CD4-positive, alpha-beta T cell treated with Interleukin-12 subunit alpha and Interleukin-12 subunit beta, for 1 hour (primary cell): ENCODE measurements around the gene KIF7.

ENCODE experiments used
- DNase-seq: peaks from one replicate; pipeline ENCODE4 v3.0.0-alpha.2; 2020

KIF7 gene

DNA sequence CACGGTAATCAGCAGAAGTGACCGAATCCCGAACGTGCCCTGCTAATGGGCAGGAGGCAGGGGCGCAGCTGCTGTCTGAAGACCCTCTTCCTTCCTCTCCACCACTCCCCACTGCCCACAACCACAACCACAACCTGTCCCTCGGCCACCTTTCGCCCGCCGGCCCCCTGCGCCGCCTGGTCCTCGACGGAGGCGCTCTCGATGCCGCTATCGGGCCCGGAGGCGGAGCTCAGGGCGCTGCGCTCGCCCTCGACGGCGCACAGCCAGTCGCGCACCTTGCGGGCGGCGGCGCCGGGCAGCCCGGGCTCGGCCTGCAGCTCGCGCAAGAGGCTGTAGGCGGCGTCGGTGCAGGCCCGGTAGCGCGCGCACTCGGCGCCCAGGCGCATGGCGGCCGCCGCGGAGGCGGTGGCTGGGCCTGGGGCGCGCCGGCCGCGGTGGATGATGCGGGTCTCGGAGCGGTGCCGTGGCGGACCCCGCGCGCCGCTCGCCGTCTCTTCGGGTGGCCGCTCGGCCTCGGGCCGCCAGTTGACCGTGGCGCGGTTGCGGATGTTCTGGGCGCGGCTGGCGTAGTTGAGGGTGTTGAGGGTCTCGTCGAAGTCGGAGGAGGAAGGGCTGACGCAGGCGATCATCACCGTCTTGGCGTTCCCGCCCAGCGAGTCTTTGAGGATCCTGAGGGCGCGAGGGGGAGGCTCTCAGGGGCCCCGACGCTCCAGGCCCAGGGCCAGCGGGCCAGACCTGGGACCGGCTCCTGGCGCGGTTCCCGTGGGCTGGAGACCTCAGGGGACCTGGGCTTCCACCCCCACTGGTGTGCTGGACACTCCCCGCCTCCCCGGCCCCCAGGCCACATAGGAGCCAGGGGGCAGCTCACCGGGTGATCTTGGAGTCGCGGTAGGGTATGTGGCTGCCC, 6.9 kb downstream of the KIF7 start:
- DNase-seq = no peak

DNA sequence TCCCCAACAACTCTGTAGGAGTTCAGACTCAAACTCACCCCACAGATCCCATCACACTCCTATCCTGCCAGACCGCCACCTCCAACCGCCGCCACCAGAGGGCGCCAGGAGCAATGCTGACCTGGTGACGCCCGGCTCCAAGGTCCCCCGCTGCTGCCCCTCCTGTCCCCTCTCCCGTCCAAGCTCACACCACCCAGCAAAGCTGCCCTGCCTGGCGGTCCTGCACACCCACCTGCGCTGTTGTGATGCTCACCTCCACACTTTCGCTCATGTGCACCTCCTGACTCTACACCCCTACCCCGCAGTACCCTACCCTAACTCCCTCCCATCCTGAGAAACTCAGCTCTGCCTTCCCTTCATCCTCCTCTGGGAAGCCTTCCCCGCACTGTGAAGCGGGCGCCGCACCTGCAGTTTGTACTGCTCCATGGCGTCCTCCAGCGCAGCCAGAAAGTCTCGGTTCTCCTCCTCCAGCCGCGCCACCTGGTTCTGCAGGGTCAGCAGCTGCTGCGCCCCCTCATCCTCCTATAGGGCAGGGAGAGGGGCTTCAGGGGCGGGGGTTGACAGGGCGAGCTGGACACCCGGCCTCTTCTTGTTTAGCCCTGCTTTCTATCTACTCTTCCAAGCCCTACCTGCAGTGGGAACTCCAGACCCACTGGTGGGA, 7.9 kb downstream of the KIF7 start:
- DNase-seq = peak; percentile 47

DNA sequence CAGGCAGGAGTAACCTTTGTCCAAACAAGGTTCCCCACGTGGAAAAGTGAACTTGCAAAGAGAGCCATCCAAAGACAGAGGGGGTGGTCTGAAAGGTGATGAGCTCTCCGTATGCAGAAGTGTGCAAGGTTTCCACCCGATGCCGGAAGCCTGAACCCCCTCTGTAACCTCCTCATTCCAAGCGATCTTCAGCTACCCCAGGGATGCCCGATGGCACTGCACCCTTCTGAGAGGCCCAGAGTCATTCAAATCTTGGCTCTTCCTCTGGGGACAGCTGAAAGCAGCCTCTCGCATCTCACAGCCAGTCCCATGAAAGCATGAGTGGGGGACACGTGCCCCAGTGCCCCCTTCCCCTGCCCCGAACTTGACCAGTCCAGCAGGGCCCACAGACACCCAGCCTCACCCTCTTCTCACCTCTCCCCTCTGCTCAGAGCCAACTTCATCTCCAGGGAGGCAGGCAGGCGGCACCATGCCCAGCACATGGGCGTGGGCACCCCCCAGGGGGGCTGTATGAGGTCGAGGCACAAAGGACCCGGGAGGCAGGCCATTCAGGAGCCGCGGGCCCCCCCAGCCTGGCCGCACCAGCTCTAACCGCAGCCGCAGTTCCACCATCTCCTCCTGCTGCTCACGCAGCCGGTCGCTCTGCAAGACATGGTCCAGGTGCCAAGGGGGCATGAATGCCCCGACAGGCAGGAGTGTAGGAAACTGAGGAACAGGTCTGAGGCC, 8.7 kb downstream of the KIF7 start:
- DNase-seq = no peak

DNA sequence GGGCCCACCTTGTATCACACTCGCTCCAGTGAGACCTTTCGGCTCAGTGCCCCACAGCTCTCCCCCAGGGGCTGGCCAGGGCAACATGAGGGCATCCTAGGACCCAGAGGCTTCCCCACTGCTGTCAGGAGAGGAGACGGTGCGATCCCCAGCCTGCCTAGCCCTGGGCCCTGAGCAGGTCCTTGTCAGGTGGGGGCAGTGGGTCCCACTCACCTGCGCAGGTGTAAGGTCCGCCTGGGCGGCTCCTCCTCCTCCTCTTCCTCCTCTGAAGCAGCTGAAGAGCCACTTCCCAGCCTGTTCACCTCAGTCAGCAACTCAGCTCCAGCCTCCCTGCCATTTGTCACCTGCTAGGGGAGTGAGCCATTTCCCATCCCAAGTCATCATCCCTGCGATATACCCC, 9.6 kb downstream of the KIF7 start:
- DNase-seq = no peak

DNA sequence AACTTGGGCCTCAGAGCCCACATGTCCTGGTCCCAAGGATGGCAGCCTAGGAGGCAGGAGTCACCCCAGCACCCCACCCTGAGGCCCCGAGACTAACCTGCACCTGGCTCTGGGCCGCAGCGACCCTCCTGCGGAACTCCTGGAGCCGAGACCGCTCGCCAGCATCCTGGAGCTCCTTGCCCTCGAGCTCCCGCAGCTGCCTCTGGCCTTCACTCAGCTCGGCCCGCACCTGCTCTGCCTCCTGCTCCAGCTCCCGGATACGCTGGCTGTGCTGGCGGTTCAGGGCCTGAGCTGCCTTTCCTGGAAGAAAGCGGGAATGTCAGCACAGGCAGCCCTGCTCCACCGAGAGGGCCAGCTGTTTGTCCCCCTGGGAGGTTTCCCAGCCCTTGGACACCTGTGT, 13.2 kb downstream of the KIF7 start:
- DNase-seq = no peak

DNA sequence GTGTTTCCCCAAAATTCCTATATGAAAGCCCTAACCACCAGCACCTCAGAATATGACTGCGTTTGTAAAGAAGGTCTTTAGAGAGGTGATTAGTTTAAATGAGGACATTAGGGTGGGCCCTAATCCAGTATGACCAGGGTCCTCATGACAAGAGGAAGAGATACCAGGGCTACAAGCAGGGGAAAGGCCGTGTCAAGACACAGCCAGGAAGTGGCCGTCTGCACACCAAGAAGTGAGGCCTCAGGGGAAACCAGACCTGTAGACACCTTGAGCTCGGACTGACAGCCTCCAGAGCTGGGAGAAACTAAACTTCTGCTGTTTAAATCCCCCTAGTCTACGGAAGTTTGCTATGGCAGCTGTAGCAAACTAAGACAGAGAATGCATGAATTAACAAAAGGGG, 14.2 kb downstream of the KIF7 start:
- no peak for DNase-seq

DNA sequence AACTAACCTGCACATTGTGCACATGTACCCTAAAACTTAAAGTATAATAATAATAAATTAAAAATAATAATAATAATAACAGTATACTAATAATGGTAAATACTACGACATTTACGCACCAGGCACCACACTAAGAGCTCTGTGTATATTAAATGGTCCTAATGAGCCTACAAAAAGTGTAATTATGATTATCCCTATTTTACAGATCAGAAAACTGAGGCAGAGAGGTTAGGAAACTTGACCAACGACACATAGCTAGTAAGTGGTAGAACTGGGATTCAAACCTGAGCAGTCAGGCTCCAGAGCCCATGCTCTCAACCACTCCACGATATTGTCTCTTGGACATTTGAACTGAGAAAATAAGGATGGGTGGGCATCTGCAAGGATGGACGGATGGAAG, 15.0 kb downstream of the KIF7 start:
- DNase-seq = no peak

DNA sequence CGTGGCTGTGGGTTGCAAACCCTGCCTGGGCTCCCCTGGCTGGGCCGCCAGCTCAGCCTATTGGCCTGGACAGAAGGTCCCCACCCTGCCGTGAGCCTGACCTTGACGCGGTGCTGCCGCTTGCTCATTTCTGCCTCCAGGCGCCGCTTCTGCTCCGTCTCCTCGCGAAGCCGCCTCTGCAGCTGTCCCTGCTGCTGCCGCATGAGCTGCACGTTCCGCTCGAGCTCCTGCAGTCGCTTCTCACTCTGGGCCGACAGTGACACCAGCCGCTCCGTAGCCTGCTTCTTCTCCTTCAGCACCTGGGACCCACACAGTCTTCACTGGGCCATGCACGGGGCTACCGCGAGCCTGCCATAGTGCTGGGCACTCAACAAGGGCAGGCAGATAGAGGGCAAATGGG, 21.7 kb downstream of the KIF7 start:
- DNase-seq = no peak

DNA sequence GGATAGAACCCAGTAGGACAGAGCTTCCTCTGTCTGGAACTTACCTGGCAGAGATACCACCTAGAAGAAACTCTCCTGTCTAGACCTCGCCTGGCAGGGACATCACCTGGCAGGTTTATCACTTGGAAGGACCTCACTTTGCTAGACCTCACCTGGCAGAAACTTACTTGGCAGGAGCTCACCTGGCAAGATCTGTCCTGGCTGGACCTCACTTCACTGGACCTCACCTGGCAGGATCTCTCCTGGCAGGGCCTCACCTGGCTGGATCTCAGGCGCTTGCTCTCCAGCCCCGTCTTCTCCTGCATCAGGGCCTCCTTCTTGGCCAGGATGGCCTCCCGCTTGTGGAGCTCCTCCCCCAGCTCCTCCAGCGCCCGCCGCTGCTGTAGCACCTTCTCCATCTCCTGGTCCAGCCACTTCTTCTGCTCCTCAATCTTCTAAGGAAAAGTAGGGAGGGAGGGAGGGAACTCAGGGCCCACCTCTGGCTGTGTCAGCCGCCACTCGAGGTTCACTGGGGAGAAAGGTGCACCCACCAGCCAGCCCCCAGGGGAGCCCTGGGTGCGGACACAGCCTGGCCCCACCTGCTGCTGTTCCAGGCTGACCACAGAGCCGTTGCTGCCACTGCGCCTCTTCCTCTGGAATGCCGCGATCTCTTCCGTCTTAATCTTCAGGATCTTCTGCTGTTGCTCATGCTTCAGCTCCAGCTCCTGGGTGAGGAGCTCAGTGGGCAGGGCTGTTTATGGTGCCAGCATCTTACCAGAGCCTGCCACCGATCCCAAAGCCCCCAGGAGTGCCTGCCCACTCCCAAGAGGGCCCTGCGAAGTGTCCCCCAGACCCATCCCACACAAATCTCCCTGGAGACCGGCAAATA, 22.5 kb downstream of the KIF7 start:
- DNase-seq = no peak

DNA sequence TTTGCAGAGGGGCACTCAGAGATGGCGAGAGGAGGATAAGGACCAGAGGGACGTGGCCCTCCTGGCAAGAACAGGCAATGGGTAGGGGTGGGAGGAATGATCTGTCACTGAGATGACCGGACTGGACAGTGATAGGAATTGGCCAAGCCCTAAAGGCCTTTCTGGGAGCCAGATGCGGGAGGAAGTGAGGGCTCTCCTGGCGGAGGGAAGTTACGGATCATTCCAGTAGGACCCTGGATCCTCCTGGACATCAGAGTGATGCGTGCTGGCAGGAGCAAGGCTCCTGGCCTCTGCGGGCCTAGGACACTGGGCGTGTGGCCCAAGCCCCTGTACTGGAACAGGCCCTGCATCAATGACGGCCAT, 23.4 kb downstream of the KIF7 start:
- no peak for DNase-seq

DNA sequence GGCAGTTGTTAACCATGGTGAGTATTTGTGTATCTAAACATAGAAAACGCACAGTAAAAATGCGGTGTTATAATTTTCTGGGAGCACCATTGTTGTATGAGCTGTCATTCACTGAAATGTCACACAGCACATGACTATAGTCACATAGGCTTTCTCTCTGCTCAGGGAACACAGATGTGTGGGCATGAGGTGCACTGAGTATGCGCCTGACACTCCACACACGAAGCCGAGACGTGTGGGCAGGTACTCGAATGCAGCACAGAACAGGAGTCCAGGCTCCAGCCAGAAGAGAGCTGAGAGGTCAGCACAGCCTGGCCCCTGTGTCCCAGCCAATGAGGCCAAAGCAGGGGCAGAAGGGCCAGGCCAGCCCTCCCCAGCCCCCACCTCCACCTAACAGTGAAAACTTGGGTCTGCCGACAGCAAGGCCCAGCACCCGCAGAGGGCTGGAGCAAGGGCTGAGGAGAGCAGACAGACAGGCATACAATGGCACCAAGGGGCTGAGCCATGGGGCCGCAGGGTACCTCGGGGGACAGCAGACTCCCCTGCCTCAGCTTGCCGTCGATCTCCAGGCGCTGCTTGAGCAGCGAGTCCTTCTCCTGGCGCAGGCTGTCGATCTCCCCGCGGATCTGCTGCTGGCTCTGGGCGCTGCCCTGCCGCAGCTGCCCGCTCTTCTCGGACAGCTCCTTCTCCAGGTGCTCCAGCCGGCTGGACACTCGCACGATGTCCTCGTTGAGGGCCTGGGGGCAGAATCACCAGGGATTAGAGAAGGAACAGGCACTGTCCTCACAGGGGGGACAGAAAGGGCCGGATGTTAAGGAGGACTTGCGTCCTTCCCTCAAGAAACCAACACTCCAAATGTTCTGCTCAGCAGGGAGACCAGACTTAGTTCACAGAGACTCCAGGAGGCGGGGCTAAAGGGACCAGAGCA, 24.0 kb downstream of the KIF7 start:
- no peak for DNase-seq

DNA sequence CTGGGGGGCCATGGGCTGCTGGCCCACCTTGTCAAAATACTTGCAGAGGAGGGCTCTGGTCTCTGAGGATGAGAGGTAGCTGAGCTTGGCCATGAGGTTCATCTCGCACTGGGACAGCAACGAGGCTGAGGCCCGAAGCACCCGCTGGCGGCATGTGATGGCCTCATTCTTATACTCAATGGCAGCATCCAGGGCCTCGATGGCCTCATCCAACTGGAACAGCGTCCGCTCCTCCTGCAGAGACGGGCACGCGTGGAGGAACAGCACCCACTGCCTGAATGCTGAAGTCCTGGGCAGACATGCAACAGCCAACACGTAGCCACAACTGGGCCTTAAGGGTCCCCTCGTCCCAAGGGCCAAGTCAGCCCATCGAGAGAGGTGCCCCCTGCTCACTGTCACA, 25.0 kb downstream of the KIF7 start:
- no peak for DNase-seq

DNA sequence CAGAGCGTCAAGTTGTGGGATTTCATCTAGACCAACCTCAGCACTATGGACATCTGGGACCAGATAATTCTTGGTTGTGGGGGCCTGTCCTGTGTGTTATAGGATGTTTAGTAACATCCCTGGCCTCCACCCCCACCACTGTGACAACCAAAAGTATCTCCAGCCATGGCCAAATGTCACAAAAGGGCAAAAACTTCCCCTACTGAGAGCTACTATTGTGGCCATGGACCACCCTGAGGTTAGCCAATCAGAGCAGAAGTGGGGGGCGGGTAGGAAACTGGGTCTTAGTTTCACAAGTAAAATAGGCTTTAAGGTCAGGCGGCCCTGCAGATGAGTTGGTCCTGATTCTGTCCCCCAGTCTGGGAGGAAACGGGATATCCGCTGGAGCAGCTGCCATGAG, 25.4 kb downstream of the KIF7 start:
- DNase-seq = no peak

DNA sequence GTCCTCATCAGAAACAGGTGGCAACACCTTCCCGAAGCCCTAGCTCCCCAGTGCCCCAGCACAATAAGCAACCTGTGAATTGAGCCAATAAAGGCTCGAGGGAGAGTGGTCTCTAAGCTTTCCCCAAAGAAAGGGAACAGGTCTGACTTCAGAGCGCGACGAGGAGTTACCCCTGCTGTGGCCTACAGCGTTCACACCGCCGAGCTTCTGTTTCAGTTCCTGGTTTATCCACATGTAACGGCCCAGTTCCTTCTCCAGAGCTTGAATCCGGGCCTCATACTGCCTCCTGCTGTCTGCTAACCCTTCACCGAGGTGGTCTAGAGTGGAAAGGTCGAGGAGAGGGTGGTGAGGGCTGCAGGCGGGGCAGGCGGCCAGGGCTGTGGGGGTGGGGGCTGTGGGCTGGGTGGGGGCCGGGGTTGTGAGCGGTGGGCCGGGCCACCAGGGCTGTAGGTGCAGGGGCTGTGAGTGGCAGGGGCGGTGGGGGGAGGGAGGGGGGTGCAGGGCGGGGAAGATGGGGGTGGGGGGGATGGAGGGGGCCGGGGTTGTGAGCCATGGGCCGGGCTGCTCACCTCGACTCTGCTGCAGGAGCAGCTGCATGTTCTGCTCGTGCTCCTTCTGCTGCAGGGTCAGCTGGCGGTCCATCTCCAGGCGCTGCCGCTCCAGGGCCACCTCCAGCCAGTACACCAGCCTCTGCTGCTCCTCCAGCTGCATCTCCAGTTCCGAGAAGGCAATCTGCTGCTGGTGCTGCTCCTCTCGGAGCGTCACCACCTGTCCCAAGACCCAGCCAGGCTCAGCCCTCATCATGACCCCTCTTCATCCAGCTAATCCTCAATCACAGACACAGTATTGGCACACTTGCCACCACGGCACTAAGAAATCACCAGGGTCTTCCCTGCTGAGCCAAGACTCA, 26.2 kb downstream of the KIF7 start:
- no peak for DNase-seq

DNA sequence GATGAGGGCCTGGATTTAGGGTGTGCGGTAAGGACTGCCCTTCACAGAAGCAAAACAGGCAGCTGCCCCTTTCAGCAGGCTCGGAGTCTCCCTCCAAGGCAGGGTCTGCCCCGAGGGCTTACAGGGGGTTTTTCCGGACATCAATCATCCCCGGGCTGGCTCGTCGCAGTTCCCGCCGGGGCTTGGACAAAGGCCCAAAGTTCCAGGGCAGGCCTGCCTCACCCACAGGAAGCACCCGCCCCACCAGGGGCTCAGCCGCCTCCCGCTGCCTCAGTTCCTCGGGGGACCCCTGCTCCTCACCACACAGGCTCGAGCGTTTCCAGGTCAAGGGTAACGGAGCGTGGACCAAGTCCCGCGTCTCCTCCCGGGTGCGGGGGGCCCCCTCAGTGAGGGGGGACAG, 27.0 kb downstream of the KIF7 start:
- no peak for DNase-seq

DNA sequence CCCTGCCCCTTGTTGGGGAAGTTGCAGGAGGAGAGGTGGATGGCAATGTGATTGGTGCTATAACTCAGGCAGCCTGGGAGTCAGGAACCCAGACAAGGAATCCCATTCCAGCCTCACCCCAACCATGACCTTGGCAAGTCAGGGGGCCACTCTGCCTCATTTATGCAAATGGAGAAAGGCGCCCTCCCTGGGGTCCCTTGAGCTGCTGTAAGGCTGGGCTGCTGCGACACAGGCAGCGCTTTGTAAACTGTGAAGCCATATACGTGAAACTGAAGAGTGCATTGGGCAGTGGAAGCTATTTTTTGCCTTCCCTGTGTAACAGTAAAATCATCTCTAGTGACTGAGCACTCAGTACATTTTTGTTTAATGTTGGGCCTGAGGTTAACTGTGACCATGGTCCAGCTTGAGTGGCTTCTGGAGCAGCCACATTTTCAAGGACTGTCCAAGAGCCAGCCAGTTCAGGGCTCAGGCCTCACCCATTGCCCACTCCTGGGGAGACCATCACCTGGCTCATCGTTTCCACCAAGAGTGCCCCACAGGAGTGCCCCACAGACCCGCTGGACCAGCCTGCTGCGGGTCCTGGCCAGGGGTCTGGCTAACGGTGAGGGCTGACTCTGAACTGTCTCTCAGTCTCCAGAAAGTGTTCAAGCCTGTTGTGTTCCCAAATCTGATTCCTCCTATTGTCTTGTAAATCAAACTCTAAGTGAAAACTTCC, 27.9 kb downstream of the KIF7 start:
- DNase-seq = no peak

DNA sequence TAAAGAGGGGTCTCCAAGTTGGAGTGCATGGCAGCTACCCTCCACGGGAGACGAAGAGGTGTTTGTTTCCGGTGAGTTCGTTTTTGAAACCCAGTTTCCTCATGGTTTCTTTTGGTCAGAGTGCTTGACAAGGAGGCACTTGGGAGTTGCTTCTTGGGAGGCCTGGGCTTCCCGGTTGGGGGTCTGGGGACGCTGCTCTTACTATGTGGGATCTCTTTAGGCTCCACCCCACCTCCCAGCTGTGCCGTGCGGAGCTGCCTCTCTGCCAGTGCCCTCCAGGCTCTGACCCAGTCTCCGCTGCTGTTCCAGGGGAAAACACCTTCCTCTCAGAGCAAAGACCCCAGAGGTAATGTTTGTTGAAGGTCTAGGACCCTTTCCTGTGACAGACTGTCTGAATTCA, 29.6 kb downstream of the KIF7 start:
- no peak for DNase-seq

DNA sequence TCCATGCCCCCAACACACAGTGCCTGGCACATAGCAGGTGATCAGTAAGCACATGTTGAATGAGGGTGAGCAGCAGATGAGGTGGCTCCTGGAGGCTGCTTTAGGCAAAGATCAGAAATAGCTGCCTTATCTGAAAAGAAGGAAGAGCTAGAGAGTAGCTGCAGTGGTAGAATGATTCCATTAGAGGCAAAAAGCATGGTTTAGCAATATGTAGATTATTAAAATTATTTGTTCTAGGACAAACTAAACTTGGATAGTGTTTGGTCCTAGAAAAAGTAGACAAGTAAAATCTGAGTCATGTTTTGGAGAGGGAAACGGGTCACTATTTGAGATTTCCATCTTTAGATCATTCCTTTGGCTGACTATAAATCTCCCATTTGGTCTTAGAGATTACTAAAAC, 32.1 kb downstream of the KIF7 start:
- no peak for DNase-seq

DNA sequence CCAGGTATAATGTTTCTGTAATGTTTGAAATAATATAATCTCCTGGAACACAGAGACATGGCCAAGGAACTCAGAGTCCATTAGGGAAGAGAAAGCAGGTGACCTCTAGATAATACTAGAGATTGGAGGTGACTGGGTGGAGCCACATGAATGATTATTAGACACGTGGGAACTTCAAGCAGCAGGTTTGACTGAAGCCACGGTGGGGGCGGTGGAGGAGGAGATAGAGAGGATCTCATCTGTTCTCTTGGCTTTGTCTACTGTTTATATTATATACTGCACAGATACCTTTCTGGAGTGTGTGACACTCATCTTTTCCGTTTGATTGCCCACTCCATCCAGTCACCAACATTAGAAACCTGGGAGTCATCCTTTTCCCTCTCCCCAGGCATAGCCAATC, 33.7 kb downstream of the KIF7 start:
- DNase-seq = no peak

DNA sequence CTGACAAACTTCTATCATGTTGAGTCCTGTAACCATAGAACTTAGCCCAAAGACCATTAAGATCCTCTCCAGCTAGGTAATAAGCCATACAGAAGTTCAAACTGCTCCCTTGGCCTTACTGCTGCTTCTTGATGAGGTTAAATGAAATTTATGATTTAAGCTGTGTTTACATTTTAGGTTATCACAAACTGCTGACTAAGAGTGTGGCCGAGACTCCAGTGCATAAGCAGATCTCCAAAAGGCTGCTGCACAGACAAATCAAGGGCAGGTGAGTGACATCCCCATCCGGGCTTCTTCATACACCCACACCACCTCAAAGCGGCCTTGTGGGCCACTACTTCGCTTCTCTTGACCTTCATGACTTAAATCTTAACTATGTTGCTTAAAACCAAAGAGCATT, 39.0 kb downstream of the KIF7 start:
- DNase-seq = no peak
